SK-N-MC (cell line): ENCODE results near the gene ARNT2.

Source experiments
- EZH2 ChIP-seq: fragments of 200-600 bp; sonication (generic); IDR thresholded peaks from one replicate; pipeline ENCODE4 v1.6.1; 2017; ENCODE audit warnings: antibody characterized with exemption
- POLR2AphosphoS5 ChIP-seq: IDR thresholded peaks from 2 replicates; pipeline ENCODE4 v1.6.1; 2012; ENCODE audit warnings: mild to moderate bottlenecking, low read depth, low read length, borderline replicate concordance

DNA sequence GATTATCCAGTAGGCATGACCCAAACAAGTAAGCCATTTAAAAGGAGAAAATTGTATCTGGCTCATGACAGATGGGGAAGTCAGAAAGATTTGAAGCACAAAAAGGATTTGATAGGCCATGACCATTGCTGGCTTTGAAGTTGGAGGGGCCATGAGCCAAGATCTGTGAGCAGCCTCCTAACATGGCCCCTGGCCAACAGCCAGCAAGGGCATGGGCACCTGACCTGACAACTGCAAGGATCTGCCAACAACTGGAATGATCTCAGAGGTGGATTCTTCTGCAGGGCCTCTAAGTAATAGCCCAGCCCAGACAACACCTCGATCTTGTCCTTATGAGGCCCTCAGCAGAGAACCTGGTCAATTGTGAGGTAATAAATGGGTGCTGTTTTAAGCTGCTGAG lies 93.0 kb downstream of the ARNT2 start:
- TF ChIP-seq POLR2AphosphoS5 (no peak), EZH2 (no peak)
